H1 (cell line): Measurements from ENCODE around the gene PPM1G. TPM values are rescaled to one million over a fixed set of nuclear protein-coding genes. Genes with fewer than 3 reads are reported as not detected.

Experiments used
- ASH2L ChIP-seq: fragments of 200-600, 300-600 bp; sonication (generic); IDR thresholded peaks from one replicate; pipeline ENCODE4 v1.7.1; 2017; ENCODE audit warnings: low read length
- BACH1 ChIP-seq: IDR thresholded peaks from 2 replicates; pipeline ENCODE4 v1.6.1; 2012; ENCODE audit warnings: low read length, improper control_type of control experiment
- CBX5 ChIP-seq: fragments of 300-800, 300-1000 bp; sonication (generic); IDR thresholded peaks from 2 replicates; pipeline ENCODE4 v1.7.1; 2016; ENCODE audit warnings: antibody characterized with exemption, low read length, low read depth
- CEBPB ChIP-seq: IDR thresholded peaks from 2 replicates; pipeline ENCODE4 v1.6.1; 2012; ENCODE audit warnings: low read depth, low read length
- CHD1 ChIP-seq: IDR thresholded peaks from 2 replicates; pipeline ENCODE4 v1.6.1; 2012; ENCODE audit warnings: low read depth, low read length, improper control_type of control experiment
- E2F6 ChIP-seq: IDR thresholded peaks from 2 replicates; pipeline ENCODE4 v1.6.1; 2012; ENCODE audit warnings: inconsistent platforms
- FOSL1 ChIP-seq: IDR thresholded peaks from 2 replicates; pipeline ENCODE4 v1.6.1; 2011; ENCODE audit warnings: mild to moderate bottlenecking, low read depth, low read length, moderate library complexity; ENCODE audit not compliant: insufficient read depth
- GABPA ChIP-seq: IDR thresholded peaks from 2 replicates; pipeline ENCODE4 v1.6.1; 2011; ENCODE audit warnings: mild to moderate bottlenecking, low read length, moderate library complexity, borderline replicate concordance; ENCODE audit not compliant: insufficient read depth
- HDAC6 ChIP-seq: IDR thresholded peaks from one replicate; pipeline ENCODE4 v1.7.1; 2012; ENCODE audit warnings: low read depth, mild to moderate bottlenecking, inconsistent platforms, low read length, moderate library complexity
- KDM5A ChIP-seq: fragments of 200-600 bp; IDR thresholded peaks from 2 replicates; pipeline ENCODE4 v1.7.1; 2012; ENCODE audit warnings: mild to moderate bottlenecking, low read length, inconsistent platforms, mixed read lengths
- RAD21 ChIP-seq, 2 experiments: IDR thresholded peaks in 1 of 2; conservative IDR thresholded peaks in 1 of 2; 2 replicates each; pipeline ENCODE4 v1.6.1; 2011; ENCODE audit warnings: low read depth in 2 of 2, low read length in 2 of 2, improper control_type of control experiment in 1 of 2, inconsistent platforms in 1 of 2, mild to moderate bottlenecking in 1 of 2, moderate library complexity in 1 of 2
- RFX5 ChIP-seq: IDR thresholded peaks from 2 replicates; pipeline ENCODE4 v1.6.1; 2011; ENCODE audit warnings: low read depth, low read length, improper control_type of control experiment, borderline replicate concordance
- SAP30 ChIP-seq: fragments of 300-600 bp; sonication (generic); IDR thresholded peaks from 2 replicates; pipeline ENCODE4 v1.7.1; 2012; ENCODE audit warnings: low read length, moderate library complexity, mild to moderate bottlenecking, inconsistent platforms; ENCODE audit not compliant: insufficient read depth, insufficient replicate concordance
- SIN3A ChIP-seq, 2 experiments: IDR thresholded peaks in 1 of 2; conservative IDR thresholded peaks in 1 of 2; 2 replicates each; pipeline ENCODE4 v1.6.1; 2011 to 2012; ENCODE audit warnings: low read length in 2 of 2, improper control_type of control experiment in 1 of 2, low read depth in 1 of 2, mild to moderate bottlenecking in 1 of 2
- SIRT6 ChIP-seq: IDR thresholded peaks from one replicate; pipeline ENCODE4 v1.7.1; 2012; ENCODE audit warnings: low read length, inconsistent platforms
- TAF1 ChIP-seq: IDR thresholded peaks from 2 replicates; pipeline ENCODE4 v1.6.1; 2011; ENCODE audit warnings: mild to moderate bottlenecking, low read depth, low read length
- polyA plus RNA-seq, 7 experiments: library from polyadenylated mRNA; depleted of rRNA in 3 of 7; stranded (reverse) in 5 of 7; unstranded in 2 of 7; fragments of >200 nt in 5 of 7; fragments of 200-250 nt in 2 of 7; gene quantifications; 1 replicate in 5 of 7; 2 replicates in 1 of 7; 4 replicates in 1 of 7; pipeline versions ENCODE4 v1.2.1 to v1.2.3, GENCODE V29; 2011 to 2013; ENCODE audit warnings: missing spikeins in 2 of 7, mixed read lengths in 2 of 7
- total RNA-seq: library from RNA; stranded (reverse); fragmentation: NEBNext Ultra II Directional; extraction: Animal tissue kit (Norgen Biotek cat#: 25700); gene quantifications from 2 replicates; pipeline ENCODE4 v1.2.1, GENCODE V29; 2021
- TF ChIP-seq, protein P1 (sequence below), 3 experiments: IDR thresholded peaks; 1 replicate in 2 of 3; 2 replicates in 1 of 3; pipeline versions ENCODE4 v1.5.1 to v1.6.1; 2011; ENCODE audit warnings: low read length in 3 of 3, mild to moderate bottlenecking in 3 of 3, inconsistent platforms in 2 of 3, low read depth in 1 of 3, moderate library complexity in 1 of 3; ENCODE audit not compliant: insufficient read depth in 1 of 3; ENCODE audit errors: control extremely low read depth in 1 of 3
- TF ChIP-seq, protein P2 (sequence below): IDR thresholded peaks from 2 replicates; pipeline ENCODE4 v1.6.1; 2011; ENCODE audit warnings: low read length, improper control_type of control experiment

Gene PPM1G
- total and polyA plus RNA-seq, 2 of the 8 experiments (the other 6 are each of a cell fraction or from before 2014, with no cell fraction given), result 73.3 to 203 TPM

DNA sequence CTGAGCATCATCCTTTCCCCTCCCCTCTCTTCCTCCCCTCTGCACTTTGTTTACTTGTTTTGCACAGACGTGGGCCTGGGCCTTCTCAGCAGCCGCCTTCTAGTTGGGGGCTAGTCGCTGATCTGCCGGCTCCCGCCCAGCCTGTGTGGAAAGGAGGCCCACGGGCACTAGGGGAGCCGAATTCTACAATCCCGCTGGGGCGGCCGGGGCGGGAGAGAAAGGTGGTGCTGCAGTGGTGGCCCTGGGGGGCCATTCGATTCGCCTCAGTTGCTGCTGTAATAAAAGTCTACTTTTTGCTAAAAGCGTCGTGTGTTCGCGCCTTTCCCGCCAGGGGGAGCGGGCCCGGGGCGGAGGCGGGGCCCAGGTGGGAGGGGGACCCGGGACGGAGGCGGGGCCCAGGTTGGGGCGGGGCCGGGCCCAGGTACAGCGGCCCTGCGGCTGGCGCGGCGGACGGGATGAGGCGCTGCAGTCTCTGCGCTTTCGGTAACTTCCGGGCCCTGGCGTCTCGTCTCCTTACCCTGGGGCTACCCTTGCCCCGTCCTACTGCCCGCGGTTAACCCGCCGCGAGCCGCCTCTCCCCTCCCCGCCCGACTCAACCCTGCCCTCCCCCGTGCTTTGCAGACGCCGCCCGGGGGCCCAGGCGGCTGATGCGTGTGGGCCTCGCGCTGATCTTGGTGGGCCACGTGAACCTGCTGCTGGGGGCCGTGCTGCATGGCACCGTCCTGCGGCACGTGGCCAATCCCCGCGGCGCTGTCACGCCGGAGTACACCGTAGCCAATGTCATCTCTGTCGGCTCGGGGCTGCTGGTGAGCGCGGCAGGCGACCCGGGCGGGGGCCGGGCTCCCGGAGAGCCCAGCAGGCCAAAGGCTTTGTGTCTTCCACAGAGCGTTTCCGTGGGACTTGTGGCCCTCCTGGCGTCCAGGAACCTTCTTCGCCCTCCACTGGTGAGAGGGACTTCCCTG is 32.8 kb upstream of the PPM1G start, which contains the start of gene KRTCAP3 (continued):
- TF ChIP-seq, protein P1, sequence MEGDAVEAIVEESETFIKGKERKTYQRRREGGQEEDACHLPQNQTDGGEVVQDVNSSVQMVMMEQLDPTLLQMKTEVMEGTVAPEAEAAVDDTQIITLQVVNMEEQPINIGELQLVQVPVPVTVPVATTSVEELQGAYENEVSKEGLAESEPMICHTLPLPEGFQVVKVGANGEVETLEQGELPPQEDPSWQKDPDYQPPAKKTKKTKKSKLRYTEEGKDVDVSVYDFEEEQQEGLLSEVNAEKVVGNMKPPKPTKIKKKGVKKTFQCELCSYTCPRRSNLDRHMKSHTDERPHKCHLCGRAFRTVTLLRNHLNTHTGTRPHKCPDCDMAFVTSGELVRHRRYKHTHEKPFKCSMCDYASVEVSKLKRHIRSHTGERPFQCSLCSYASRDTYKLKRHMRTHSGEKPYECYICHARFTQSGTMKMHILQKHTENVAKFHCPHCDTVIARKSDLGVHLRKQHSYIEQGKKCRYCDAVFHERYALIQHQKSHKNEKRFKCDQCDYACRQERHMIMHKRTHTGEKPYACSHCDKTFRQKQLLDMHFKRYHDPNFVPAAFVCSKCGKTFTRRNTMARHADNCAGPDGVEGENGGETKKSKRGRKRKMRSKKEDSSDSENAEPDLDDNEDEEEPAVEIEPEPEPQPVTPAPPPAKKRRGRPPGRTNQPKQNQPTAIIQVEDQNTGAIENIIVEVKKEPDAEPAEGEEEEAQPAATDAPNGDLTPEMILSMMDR (IDR thresholded peaks at IDR 0.05; ENCODE audit: control extremely low read depth in 1 of 3, insufficient read depth in 1 of 3, low read depth in 1 of 3, low read length in 3 of 3), result peak; percentile 9 to 66 (median 62)
- TF ChIP-seq BACH1 (no peak), GABPA (no peak), SAP30 (no peak), CBX5 (no peak), CHD1 (no peak), RFX5 (no peak), TAF1 (peak; percentile 58), RAD21 (IDR thresholded peaks at IDR 0.05 in 1 of 2, conservative IDR thresholded peaks at IDR 0.05 in 1 of 2; ENCODE audit: low read depth in 2 of 2, low read length in 2 of 2) (peak; percentile 26 to 42; a peak in 2 of 4 replicates), KDM5A (no peak), FOSL1 (no peak), HDAC6 (no peak), SIRT6 (no peak), E2F6 (peak; percentile 91), CEBPB (no peak), SIN3A (conservative IDR thresholded peaks at IDR 0.05 in 1 of 2, IDR thresholded peaks at IDR 0.05 in 1 of 2; ENCODE audit: low read depth in 1 of 2, low read length in 2 of 2) (peak in 1 of 2 experiments; percentile 82; a peak in 2 of 4 replicates), ASH2L (peak; percentile 67)
- TF ChIP-seq, protein P2, sequence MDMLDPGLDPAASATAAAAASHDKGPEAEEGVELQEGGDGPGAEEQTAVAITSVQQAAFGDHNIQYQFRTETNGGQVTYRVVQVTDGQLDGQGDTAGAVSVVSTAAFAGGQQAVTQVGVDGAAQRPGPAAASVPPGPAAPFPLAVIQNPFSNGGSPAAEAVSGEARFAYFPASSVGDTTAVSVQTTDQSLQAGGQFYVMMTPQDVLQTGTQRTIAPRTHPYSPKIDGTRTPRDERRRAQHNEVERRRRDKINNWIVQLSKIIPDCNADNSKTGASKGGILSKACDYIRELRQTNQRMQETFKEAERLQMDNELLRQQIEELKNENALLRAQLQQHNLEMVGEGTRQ, result peak; percentile 46; the same call in 1 of the 2 replicates
